H1 (cell line): ENCODE results near the gene SSU72. TPM values are rescaled to one million over a fixed set of nuclear protein-coding genes. Genes with fewer than 3 reads are reported as not detected.

Experiments used
- CTCF ChIA-PET: fragments of 300-600 bp; sonication (Branson Sonifier 250); formaldehyde crosslinking; loops from one replicate; lab custom pipeline; 2021; ENCODE audit not compliant: partially characterized antibody; lab: Charles Lee
- POLR2A ChIA-PET: fragments of 300-600 bp; sonication (Branson Sonifier 250); formaldehyde crosslinking; loops from one replicate; lab custom pipeline; 2021; ENCODE audit warnings: inconsistent platforms; ENCODE audit not compliant: partially characterized antibody; lab: Charles Lee
- DNase-seq, 2 experiments: peaks; one replicate each; pipeline versions ENCODE4 v3.0.0 to v3.0.0-alpha.2; 2010 to 2022; ENCODE audit warnings: low spot score in 2 of 2, low read depth in 1 of 2, mixed read lengths in 1 of 2
- FAIRE-seq: peaks from 2 replicates; lab custom pipeline; 2011; peaks lifted over from hg19 to GRCh38; lab: Jason Lieb, UNC
- H2AFZ ChIP-seq: 2 replicates; pipeline ENCODE4 v1.8.1; 2012; ENCODE audit warnings: low read length, inconsistent platforms
- H2AK5ac ChIP-seq: 2 replicates; pipeline ENCODE4 v1.6.1; 2013; ENCODE audit warnings: low read depth, low read length
- H2BK120ac ChIP-seq: replicated peaks from 2 replicates; pipeline ENCODE3; 2013; ENCODE audit warnings: low read depth, low read length, inconsistent platforms
- H2BK12ac ChIP-seq: 2 replicates; pipeline ENCODE4 v1.6.1; 2013; ENCODE audit warnings: low read depth, low read length
- H2BK15ac ChIP-seq: 2 replicates; pipeline ENCODE4 v1.6.1; 2013; ENCODE audit warnings: low read length
- H2BK20ac ChIP-seq: 2 replicates; pipeline ENCODE4 v1.6.1; 2013; ENCODE audit warnings: low read length
- H2BK5ac ChIP-seq: 2 replicates; pipeline ENCODE4 v1.6.1; 2013; ENCODE audit warnings: low read depth, low read length
- H3K14ac ChIP-seq: 2 replicates; pipeline ENCODE4 v1.6.1; 2013; ENCODE audit warnings: inconsistent platforms; ENCODE audit not compliant: insufficient read length
- H3K18ac ChIP-seq: 2 replicates; pipeline ENCODE4 v1.6.1; 2013; ENCODE audit warnings: low read length; ENCODE audit errors: extremely low read depth
- H3K23ac ChIP-seq: 2 replicates; pipeline ENCODE4 v1.6.1; 2013; ENCODE audit warnings: inconsistent platforms; ENCODE audit not compliant: insufficient read length
- H3K23me2 ChIP-seq: 2 replicates; pipeline ENCODE4 v1.6.1; 2013; ENCODE audit warnings: low read depth, low read length
- H3K27ac ChIP-seq: 2 replicates; pipeline ENCODE4 v1.6.1; 2011; ENCODE audit warnings: low read depth, low read length, inconsistent platforms
- H3K27me3 ChIP-seq, 4 experiments: replicated peaks in 1 of 4; 1 replicate in 1 of 4; 2 replicates in 3 of 4; pipeline versions ENCODE4 v1.6.1 to v1.8.1; 2011 to 2013; ENCODE audit warnings: low read length in 3 of 4, mild to moderate bottlenecking in 3 of 4, inconsistent platforms in 2 of 4, mixed read lengths in 2 of 4, moderate library complexity in 1 of 4; ENCODE audit not compliant: control insufficient read depth in 3 of 4, insufficient read depth in 3 of 4; ENCODE audit errors: extremely low read depth in 1 of 4
- H3K36me3 ChIP-seq, 4 experiments: 2 replicates each; pipeline versions ENCODE4 v1.6.1 to v1.8.1; 2011 to 2013; ENCODE audit warnings: mild to moderate bottlenecking in 4 of 4, low read length in 3 of 4, moderate library complexity in 2 of 4, control low read depth in 1 of 4, inconsistent platforms in 1 of 4; ENCODE audit not compliant: insufficient read depth in 4 of 4, control insufficient read depth in 2 of 4
- H3K4ac ChIP-seq: replicated peaks from 2 replicates; pipeline ENCODE3; 2013; ENCODE audit warnings: low read length, low read depth, mixed read lengths, inconsistent platforms; ENCODE audit not compliant: insufficient read length
- H3K4me1 ChIP-seq, 4 experiments: replicated peaks in 1 of 4; 1 replicate in 1 of 4; 2 replicates in 3 of 4; pipeline versions ENCODE4 v1.6.1 to v1.8.1; 2011 to 2013; ENCODE audit warnings: low read length in 3 of 4, inconsistent platforms in 2 of 4, mixed read lengths in 1 of 4; ENCODE audit not compliant: insufficient read depth in 4 of 4, control insufficient read depth in 3 of 4
- H3K4me2 ChIP-seq, 2 experiments: 2 replicates each; pipeline versions ENCODE4 v1.6.1 to v1.8.1; 2011 to 2013; ENCODE audit warnings: low read depth in 2 of 2, low read length in 2 of 2, control low read depth in 1 of 2, inconsistent platforms in 1 of 2, mild to moderate bottlenecking in 1 of 2; ENCODE audit not compliant: insufficient read depth in 1 of 2
- H3K4me3 ChIP-seq, 4 experiments: fragments of 200-600, 300-600 bp in 1 of 4; sonication (generic), shearing (Covaris generic), sonication (Bioruptor Twin) in 1 of 4; 2 replicates each; pipeline versions ENCODE4 v1.5.1 to v1.8.1; 2011 to 2016; ENCODE audit warnings: low read length in 4 of 4, low read depth in 3 of 4, control low read depth in 2 of 4, inconsistent platforms in 2 of 4, mild to moderate bottlenecking in 2 of 4, mixed read lengths in 1 of 4, moderate library complexity in 1 of 4; ENCODE audit not compliant: insufficient read depth in 2 of 4; ENCODE audit errors: extremely low read depth in 1 of 4
- H3K56ac ChIP-seq: replicated peaks from 2 replicates; pipeline ENCODE3; 2013; ENCODE audit warnings: low read depth, mild to moderate bottlenecking, mixed read lengths, low read length, inconsistent platforms; ENCODE audit not compliant: insufficient read length
- H3K79me1 ChIP-seq: 2 replicates; pipeline ENCODE4 v1.6.1; 2013; ENCODE audit warnings: low read depth, low read length, control low read depth
- H3K79me2 ChIP-seq, 2 experiments: 2 replicates each; pipeline versions ENCODE4 v1.6.1 to v1.8.1; 2012 to 2013; ENCODE audit warnings: low read length in 2 of 2, mild to moderate bottlenecking in 2 of 2, inconsistent platforms in 1 of 2; ENCODE audit not compliant: insufficient read depth in 2 of 2, control insufficient read depth in 1 of 2
- H3K9ac ChIP-seq, 4 experiments: replicated peaks in 1 of 4; 1 replicate in 1 of 4; 2 replicates in 3 of 4; pipeline versions ENCODE4 v1.6.1 to v1.8.1; 2011 to 2013; ENCODE audit warnings: low read depth in 3 of 4, low read length in 3 of 4, control low read depth in 2 of 4, mild to moderate bottlenecking in 2 of 4, moderate library complexity in 2 of 4, inconsistent platforms in 1 of 4; ENCODE audit errors: extremely low read depth in 1 of 4
- H3K9me3 ChIP-seq, 2 experiments: 2 replicates each; pipeline versions ENCODE4 v1.6.1 to v1.8.1; 2012 to 2013; ENCODE audit warnings: mild to moderate bottlenecking in 2 of 2, moderate library complexity in 2 of 2, control low read depth in 1 of 2, inconsistent platforms in 1 of 2, low read depth in 1 of 2, low read length in 1 of 2, mixed read lengths in 1 of 2; ENCODE audit not compliant: insufficient read depth in 2 of 2
- H4K20me1 ChIP-seq, 2 experiments: replicated peaks in 1 of 2; 2 replicates each; pipeline versions ENCODE3 to v1.8.1; 2011 to 2013; ENCODE audit warnings: inconsistent platforms in 2 of 2, low read length in 2 of 2, mild to moderate bottlenecking in 1 of 2; ENCODE audit not compliant: insufficient read depth in 2 of 2, control insufficient read depth in 1 of 2
- H4K5ac ChIP-seq: 2 replicates; pipeline ENCODE4 v1.6.1; 2013; ENCODE audit warnings: low read length, low read depth, mixed read lengths, inconsistent platforms; ENCODE audit not compliant: insufficient read length
- H4K8ac ChIP-seq: 2 replicates; pipeline ENCODE4 v1.8.0; 2013; ENCODE audit warnings: mild to moderate bottlenecking, moderate library complexity, low read length, inconsistent platforms; ENCODE audit not compliant: insufficient read depth; ENCODE audit errors: extremely low read depth
- H4K91ac ChIP-seq: replicated peaks from 2 replicates; pipeline ENCODE3; 2013; ENCODE audit warnings: low read length, mixed read lengths, inconsistent platforms; ENCODE audit not compliant: insufficient read length
- CBX5 ChIP-seq: fragments of 300-800, 300-1000 bp; sonication (generic); IDR thresholded peaks from 2 replicates; pipeline ENCODE4 v1.7.1; 2016; ENCODE audit warnings: antibody characterized with exemption, low read length, low read depth
- CHD1 ChIP-seq: IDR thresholded peaks from 2 replicates; pipeline ENCODE4 v1.6.1; 2012; ENCODE audit warnings: low read depth, low read length, improper control_type of control experiment
- CHD2 ChIP-seq: IDR thresholded peaks from 2 replicates; pipeline ENCODE4 v1.6.1; 2012; ENCODE audit warnings: low read length, improper control_type of control experiment
- CREB1 ChIP-seq: IDR thresholded peaks from 2 replicates; pipeline ENCODE4 v1.6.1; 2012; ENCODE audit warnings: inconsistent platforms
- EGR1 ChIP-seq: IDR thresholded peaks from 2 replicates; pipeline ENCODE4 v1.6.1; 2011; ENCODE audit warnings: low read depth, low read length, borderline replicate concordance
- HDAC6 ChIP-seq: IDR thresholded peaks from one replicate; pipeline ENCODE4 v1.7.1; 2012; ENCODE audit warnings: low read depth, mild to moderate bottlenecking, inconsistent platforms, low read length, moderate library complexity
- KDM4A ChIP-seq: IDR thresholded peaks from one replicate; pipeline ENCODE4 v1.7.1; 2012; ENCODE audit warnings: low read depth, mild to moderate bottlenecking, moderate library complexity, low read length, inconsistent platforms; ENCODE audit not compliant: severe bottlenecking
- NANOG ChIP-seq: IDR thresholded peaks from 2 replicates; pipeline ENCODE4 v1.6.1; 2011; ENCODE audit warnings: low read length, low read depth, mild to moderate bottlenecking, inconsistent platforms; ENCODE audit not compliant: insufficient read depth, poor library complexity, severe bottlenecking
- PHF8 ChIP-seq: fragments of 200-600 bp; sonication (generic); conservative IDR thresholded peaks from 2 replicates; pipeline ENCODE4 v1.7.1; 2012; ENCODE audit warnings: low read depth, mild to moderate bottlenecking, inconsistent platforms, low read length, moderate library complexity
- POU5F1 ChIP-seq: IDR thresholded peaks from 2 replicates; pipeline ENCODE4 v1.6.1; 2011; ENCODE audit warnings: low read depth, mild to moderate bottlenecking, low read length, moderate library complexity
- RXRA ChIP-seq: IDR thresholded peaks from 2 replicates; pipeline ENCODE4 v1.6.1; 2011; ENCODE audit warnings: low read depth, mild to moderate bottlenecking, low read length, moderate library complexity; ENCODE audit not compliant: insufficient read depth
- SUZ12 ChIP-seq: fragments of 200-600 bp; sonication (generic); IDR thresholded peaks from 2 replicates; pipeline ENCODE4 v1.6.1; 2012; ENCODE audit warnings: mild to moderate bottlenecking, inconsistent platforms, low read length, moderate library complexity, mixed read lengths
- USF2 ChIP-seq: IDR thresholded peaks from 2 replicates; pipeline ENCODE4 v1.6.1; 2011; ENCODE audit warnings: low read length, improper control_type of control experiment
- ZNF274 ChIP-seq: IDR thresholded peaks from 2 replicates; pipeline ENCODE4 v1.7.0; 2012; ENCODE audit warnings: low read length, borderline replicate concordance; ENCODE audit errors: extremely low read depth
- WGBS, 2 experiments: shearing (Covaris generic) in 1 of 2; methylation state at CpG; one replicate each; pipeline versions ENCODE4 v1.1.6 to v1.1.7; 2013 to 2015; ENCODE audit warnings: low lambda C conversion rate in 2 of 2, mixed read lengths in 2 of 2, inconsistent platforms in 1 of 2, low coverage in 1 of 2, missing lambda C conversion rate in 1 of 2; ENCODE audit not compliant: insufficient replicate concordance in 2 of 2, insufficient coverage in 1 of 2, insufficient read length in 1 of 2; ENCODE audit errors: extremely low coverage in 1 of 2, missing lambda C conversion rate in 1 of 2; 5-methylcytosine and 5-hydroxymethylcytosine counted together
- polyA plus RNA-seq, 7 experiments: library from polyadenylated mRNA; depleted of rRNA in 3 of 7; stranded (reverse) in 5 of 7; unstranded in 2 of 7; fragments of >200 nt in 5 of 7; fragments of 200-250 nt in 2 of 7; gene quantifications; 1 replicate in 5 of 7; 2 replicates in 1 of 7; 4 replicates in 1 of 7; pipeline versions ENCODE4 v1.2.1 to v1.2.3, GENCODE V29; 2011 to 2013; ENCODE audit warnings: missing spikeins in 2 of 7, mixed read lengths in 2 of 7
- total RNA-seq: library from RNA; stranded (reverse); fragmentation: NEBNext Ultra II Directional; extraction: Animal tissue kit (Norgen Biotek cat#: 25700); gene quantifications from 2 replicates; pipeline ENCODE4 v1.2.1, GENCODE V29; 2021

Gene SSU72
- total and polyA plus RNA-seq, 2 of the 8 experiments (the other 6 are each of a cell fraction or from before 2014, with no cell fraction given) = 110 to 165 TPM

GRCh38 chr1:1554550-1554925 lies 20.1 kb downstream of the SSU72 start:
- H3K4me3 ChIP-seq = no peak overlapping the region
- no peak overlapping the region for H3K18ac ChIP-seq
- WGBS, 2 experiments = 92% methylated on average over 13 of the region's 13 CpGs; no CpG with 5 or more reads in 1 of the 2 experiments
- H2AK5ac ChIP-seq = no peak overlapping the region
- H3K23ac ChIP-seq = no peak overlapping the region
- ChIA-PET POLR2A (interaction anchor here (1.0 to 23.0 kb wide), 5 partner anchors 2 to 74 kb away, joined by 3 to 367 read pairs (median 5); no protein-coding TSS in a partner anchor), CTCF (interaction anchor here (0.6 to 2.1 kb wide), 5 partner anchors 8 to 273 kb away, joined by 3 to 15 read pairs (median 5); no protein-coding TSS in a partner anchor)
- no peak overlapping the region for H4K8ac ChIP-seq
- no peak overlapping the region for H2BK120ac ChIP-seq
- H2BK12ac ChIP-seq = no peak overlapping the region
- H3K4ac ChIP-seq = no peak overlapping the region
- no peak overlapping the region for H2BK20ac ChIP-seq
- H3K79me2 ChIP-seq = peaks cover 0 to 19% of the 10 kb centered on the region in 2 experiments; a peak in 1 of 4 replicates
- H3K9ac ChIP-seq = no peak overlapping the region
- no peak overlapping the region for H2AFZ ChIP-seq
- H3K4me1 ChIP-seq = no peaks in the 10 kb centered on the region; a peak in 2 of 7 replicates
- no peaks in the 10 kb centered on the region for H3K9me3 ChIP-seq
- no peaks in the 10 kb centered on the region for H3K23me2 ChIP-seq
- no peak for DNase-seq
- no peaks in the 10 kb centered on the region for H3K27me3 ChIP-seq
- H3K79me1 ChIP-seq = peaks cover 12% of the 10 kb centered on the region
- no peak overlapping the region for H2BK15ac ChIP-seq
- H3K4me2 ChIP-seq = no peak overlapping the region
- FAIRE-seq = no peak
- H4K5ac ChIP-seq = no peak overlapping the region
- no peak overlapping the region for H2BK5ac ChIP-seq
- peaks cover 13 to 28% of the 10 kb centered on the region in 2 experiments for H4K20me1 ChIP-seq
- H3K14ac ChIP-seq = no peak overlapping the region
- H3K56ac ChIP-seq = no peak overlapping the region
- H4K91ac ChIP-seq = no peak overlapping the region
- H3K27ac ChIP-seq = no peak overlapping the region
- no peaks in the 10 kb centered on the region; a peak in 1 of 8 replicates for H3K36me3 ChIP-seq
- no peak for TF ChIP-seq CREB1
- TF ChIP-seq NANOG = no peak
- TF ChIP-seq CHD1 = no peak
- no peak for TF ChIP-seq HDAC6
- no peak for TF ChIP-seq EGR1
- no peak for TF ChIP-seq POU5F1
- no peak for TF ChIP-seq RXRA
- no peak for TF ChIP-seq PHF8
- no peak for TF ChIP-seq ZNF274
- no peak for TF ChIP-seq USF2
- TF ChIP-seq SUZ12 = no peak
- TF ChIP-seq CHD2 = no peak
- TF ChIP-seq CBX5 = no peak
- TF ChIP-seq KDM4A = no peak
